ENCODE data around the gene MTUS2.

The MTUS2 gene

DNA sequence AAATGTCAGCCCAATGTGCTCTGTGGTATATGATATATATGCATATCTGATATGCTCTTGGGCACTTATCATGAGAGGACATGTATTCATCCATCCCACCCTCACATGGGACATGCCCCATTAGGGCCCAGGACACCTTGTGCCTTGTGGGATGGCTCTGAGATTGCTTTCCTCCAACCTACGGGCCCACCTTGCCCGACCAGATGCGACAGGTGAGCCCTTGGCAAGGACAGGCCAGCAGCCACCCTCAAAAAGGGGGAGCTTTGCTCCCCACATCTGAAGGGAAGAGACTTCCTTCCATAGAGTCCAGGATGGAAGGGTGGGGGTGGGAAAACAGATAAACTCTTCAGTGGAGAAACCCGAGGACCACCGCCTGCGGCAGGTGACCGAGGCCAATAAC lies 716.7 kb downstream of the MTUS2 start:
- H3K9me2 ChIP-seq (replicated peaks; ENCODE audit: insufficient read depth, low read length), result no peaks in the 10 kb centered on the region
- H3K9me3 ChIP-seq (ENCODE audit: insufficient read depth, low read length), result no peaks in the 10 kb centered on the region
- 0 out of 2 replicates have a peak, but pooled peaks cover 3% of the 10 kb centered on the region for H3F3A ChIP-seq (ENCODE audit: insufficient read depth)
- no peak overlapping the region for H2AFZ ChIP-seq (ENCODE audit: low read depth, low read length, severe bottlenecking)
- H3K79me2 ChIP-seq (ENCODE audit: insufficient read depth, low read length), result peaks cover 65% of the 10 kb centered on the region
- H3K36me3 ChIP-seq (ENCODE audit: low read length), result peaks cover 21% of the 10 kb centered on the region; the same call in 1 of the 2 replicates
- 0 out of 2 replicates have a peak, but pooled peaks cover 12% of the 10 kb centered on the region for H4K20me1 ChIP-seq (ENCODE audit: low read depth, low read length)
- TF ChIP-seq CTCF (IDR thresholded peaks at IDR 0.05; ENCODE audit: insufficient read depth, low read length, poor library complexity, severe bottlenecking) (no peak), EZH2phosphoT487 (conservative IDR thresholded peaks at IDR 0.05; ENCODE audit: low read length) (no peak)
- H3K27me3 ChIP-seq (ENCODE audit: low read length), result no peaks in the 10 kb centered on the region
- H3K4me3 ChIP-seq (ENCODE audit: insufficient read depth, low read length, poor library complexity, severe bottlenecking), result no peak overlapping the region
- no peak overlapping the region for H3K4me2 ChIP-seq (ENCODE audit: low read depth, low read length, poor library complexity, severe bottlenecking)
- H3K27ac ChIP-seq (ENCODE audit: low read depth, low read length), result no peak overlapping the region
- no peak overlapping the region for H3K9ac ChIP-seq (ENCODE audit: low read length)

DNA sequence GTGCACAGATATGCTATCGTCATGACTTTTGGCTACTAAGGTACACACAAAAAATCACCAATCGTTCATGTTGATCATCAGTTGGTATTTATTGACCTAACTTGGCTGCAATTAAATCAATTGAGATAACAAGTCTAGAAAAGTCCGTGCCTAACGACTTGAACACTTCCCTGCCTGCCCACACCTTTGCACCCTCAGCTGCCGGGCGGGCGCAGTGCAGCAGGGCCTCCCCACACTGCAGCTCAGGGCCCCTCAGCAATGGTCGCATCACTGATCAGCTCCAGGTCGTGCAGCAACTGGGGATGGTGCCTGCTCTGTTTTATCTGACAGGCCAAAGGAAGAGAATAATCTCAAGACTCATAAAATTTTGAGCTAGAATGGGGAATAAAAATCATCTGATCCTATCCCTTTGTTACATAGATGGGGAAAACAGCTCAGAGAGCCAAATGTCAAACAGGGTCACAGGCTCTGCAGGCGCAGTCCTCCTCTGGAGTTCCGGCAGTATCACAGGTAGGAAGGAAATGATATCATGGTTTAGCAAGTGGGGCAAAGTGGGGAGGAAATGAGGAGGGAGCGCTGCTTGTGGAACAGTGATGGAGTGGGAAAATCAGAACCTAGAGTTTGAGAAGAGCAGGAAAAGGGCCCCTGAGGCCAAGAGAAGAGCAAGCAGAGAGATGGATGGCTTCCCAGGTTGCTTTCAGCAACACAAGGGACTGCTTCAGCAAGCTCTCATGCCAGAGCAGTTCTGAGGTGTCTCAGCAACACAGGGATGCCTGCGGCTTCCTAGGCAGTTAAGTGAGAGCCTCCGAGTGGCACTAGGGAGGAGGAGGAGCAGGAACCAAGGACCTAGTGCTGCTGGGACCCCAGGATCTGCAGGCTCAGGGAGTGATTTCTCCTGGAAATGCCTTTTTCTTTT lies 717.9 kb downstream of the MTUS2 start:
- H3K79me2 ChIP-seq (ENCODE audit: insufficient read depth, low read length), result peaks cover 73% of the 10 kb centered on the region
- TF ChIP-seq EZH2phosphoT487 (conservative IDR thresholded peaks at IDR 0.05; ENCODE audit: low read length) (no peak), CTCF (IDR thresholded peaks at IDR 0.05; ENCODE audit: insufficient read depth, low read length, poor library complexity, severe bottlenecking) (no peak)
- H3K9me2 ChIP-seq (replicated peaks; ENCODE audit: insufficient read depth, low read length), result no peaks in the 10 kb centered on the region
- H2AFZ ChIP-seq (ENCODE audit: low read depth, low read length, severe bottlenecking), result no peak overlapping the region
- H3K4me3 ChIP-seq (ENCODE audit: insufficient read depth, low read length, poor library complexity, severe bottlenecking), result no peak overlapping the region
- H3K9me3 ChIP-seq (ENCODE audit: insufficient read depth, low read length), result no peaks in the 10 kb centered on the region
- H3K9ac ChIP-seq (ENCODE audit: low read length), result no peak overlapping the region
- 0 out of 2 replicates have a peak, but pooled peaks cover 3% of the 10 kb centered on the region for H3F3A ChIP-seq (ENCODE audit: insufficient read depth)
- H3K4me2 ChIP-seq (ENCODE audit: low read depth, low read length, poor library complexity, severe bottlenecking), result no peak overlapping the region
- H3K36me3 ChIP-seq (ENCODE audit: low read length), result peaks cover 14% of the 10 kb centered on the region; the same call in 1 of the 2 replicates
- H4K20me1 ChIP-seq (ENCODE audit: low read depth, low read length), result 0 out of 2 replicates have a peak, but pooled peaks cover 12% of the 10 kb centered on the region
- H3K27me3 ChIP-seq (ENCODE audit: low read length), result no peaks in the 10 kb centered on the region
- H3K27ac ChIP-seq (ENCODE audit: low read depth, low read length), result no peak overlapping the region

DNA sequence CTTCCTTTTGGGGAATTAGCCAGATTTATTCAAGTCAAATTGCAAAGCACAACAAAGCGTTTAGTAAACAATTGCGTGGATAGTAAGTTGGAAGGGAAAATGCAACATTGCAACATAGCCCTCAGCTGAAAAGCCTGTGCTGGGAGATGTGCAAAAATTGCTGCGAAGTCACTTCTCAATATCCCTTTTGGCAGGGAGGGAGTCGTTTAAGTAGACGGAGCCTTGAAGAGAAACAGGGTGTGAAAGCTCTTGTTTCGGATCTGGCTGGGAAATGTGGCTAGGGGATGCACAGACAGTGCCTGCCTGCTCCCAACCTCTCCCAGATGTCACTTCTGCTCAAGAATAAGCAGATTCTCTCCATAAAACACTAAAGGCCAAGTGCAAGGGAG lies 718.5 kb downstream of the MTUS2 start:
- Histone ChIP-seq H3K4me2 (ENCODE audit: low read depth, low read length, poor library complexity, severe bottlenecking) (no peak overlapping the region), H4K20me1 (ENCODE audit: low read depth, low read length) (0 out of 2 replicates have a peak, but pooled peaks cover 12% of the 10 kb centered on the region), H3K9me2 (replicated peaks; ENCODE audit: insufficient read depth, low read length) (no peaks in the 10 kb centered on the region), H3K27ac (ENCODE audit: low read depth, low read length) (no peak overlapping the region), H3K9ac (ENCODE audit: low read length) (no peak overlapping the region), H3K27me3 (ENCODE audit: low read length) (no peaks in the 10 kb centered on the region), H3K4me3 (ENCODE audit: insufficient read depth, low read length, poor library complexity, severe bottlenecking) (no peak overlapping the region), H3K79me2 (ENCODE audit: insufficient read depth, low read length) (peaks cover 78% of the 10 kb centered on the region), H3K36me3 (ENCODE audit: low read length) (peaks cover 14% of the 10 kb centered on the region; the same call in 1 of the 2 replicates), H2AFZ (ENCODE audit: low read depth, low read length, severe bottlenecking) (no peak overlapping the region), H3F3A (ENCODE audit: insufficient read depth) (0 out of 2 replicates have a peak, but pooled peaks cover 3% of the 10 kb centered on the region), H3K9me3 (ENCODE audit: insufficient read depth, low read length) (no peaks in the 10 kb centered on the region)
- TF ChIP-seq EZH2phosphoT487 (conservative IDR thresholded peaks at IDR 0.05; ENCODE audit: low read length) (no peak), CTCF (IDR thresholded peaks at IDR 0.05; ENCODE audit: insufficient read depth, low read length, poor library complexity, severe bottlenecking) (no peak)

All from SU-DHL-6 (cell line).